Chondrocyte (in vitro differentiated cells): Measurements from ENCODE around the gene TMEM132A. TPM values are rescaled to one million over a fixed set of nuclear protein-coding genes. Genes with fewer than 3 reads are reported as not detected.

Source experiments
- DNase-seq: peaks from one replicate; pipeline ENCODE4 v3.0.0; 2021; ENCODE audit warnings: mixed read lengths, low spot score
- H3K27ac Mint-ChIP-seq: one replicate; pipeline ENCODE4 v1.8.0; 2021; ENCODE audit warnings: mild to moderate bottlenecking, moderate library complexity, mixed read lengths; ENCODE audit not compliant: unreplicated experiment
- H3K27me3 Mint-ChIP-seq: 2 replicates; pipeline ENCODE4 v1.8.0; 2021; ENCODE audit warnings: low read depth, mixed read lengths
- H3K36me3 Mint-ChIP-seq: 2 replicates; pipeline ENCODE4 v1.8.0; 2021; ENCODE audit warnings: low read depth, mixed read lengths
- H3K4me1 Mint-ChIP-seq: 2 replicates; pipeline ENCODE4 v1.8.0; 2021; ENCODE audit warnings: low read depth, mild to moderate bottlenecking, mixed read lengths
- H3K4me3 Mint-ChIP-seq: one replicate; pipeline ENCODE4 v1.8.0; 2021; ENCODE audit warnings: mild to moderate bottlenecking, moderate library complexity, mixed read lengths; ENCODE audit not compliant: unreplicated experiment
- H3K9me3 Mint-ChIP-seq: 2 replicates; pipeline ENCODE4 v1.8.0; 2021; ENCODE audit warnings: low read depth, mixed read lengths
- total RNA-seq: library from RNA; stranded (reverse); gene quantifications from 3 replicates; pipeline ENCODE4 v1.2.1, GENCODE V29; 2021
- TF ChIP-seq, protein P1 (sequence below): fragments of 200-600 bp; sonication (generic); IDR thresholded peaks from 2 replicates; pipeline ENCODE4 v1.5.0; 2021; ENCODE audit warnings: antibody characterized with exemption, mild to moderate bottlenecking, moderate library complexity

Gene TMEM132A
- total RNA-seq, 1 donor from 2014 or later = 69.8 TPM

DNA sequence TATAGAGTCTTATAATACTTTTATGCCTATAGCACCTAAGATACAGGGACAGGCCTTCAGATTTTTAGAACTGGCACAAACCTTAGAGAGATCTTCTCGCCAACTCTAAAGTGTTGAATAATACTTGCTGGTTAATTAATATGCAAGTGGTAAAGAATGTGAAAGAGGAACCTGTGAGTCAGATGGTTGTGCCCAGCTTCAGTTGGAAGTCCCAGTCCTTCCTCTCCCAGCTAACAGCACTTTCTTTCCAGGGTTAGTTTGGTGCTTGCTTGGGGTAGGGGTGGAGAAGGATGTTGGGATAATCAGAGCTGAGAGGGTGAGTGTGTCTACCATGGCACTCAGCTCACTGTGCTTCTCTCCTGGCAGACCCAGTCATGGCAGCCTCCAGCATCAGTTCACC lies 4.9 kb upstream of the TMEM132A start:
- H3K27ac Mint-ChIP-seq = no peak overlapping the region
- H3K36me3 Mint-ChIP-seq = peaks cover 12% of the 10 kb centered on the region
- no peak for DNase-seq
- no peak overlapping the region for H3K4me3 Mint-ChIP-seq
- no peaks in the 10 kb centered on the region for H3K9me3 Mint-ChIP-seq
- H3K4me1 Mint-ChIP-seq = peaks cover 32% of the 10 kb centered on the region
- TF ChIP-seq, protein P1, sequence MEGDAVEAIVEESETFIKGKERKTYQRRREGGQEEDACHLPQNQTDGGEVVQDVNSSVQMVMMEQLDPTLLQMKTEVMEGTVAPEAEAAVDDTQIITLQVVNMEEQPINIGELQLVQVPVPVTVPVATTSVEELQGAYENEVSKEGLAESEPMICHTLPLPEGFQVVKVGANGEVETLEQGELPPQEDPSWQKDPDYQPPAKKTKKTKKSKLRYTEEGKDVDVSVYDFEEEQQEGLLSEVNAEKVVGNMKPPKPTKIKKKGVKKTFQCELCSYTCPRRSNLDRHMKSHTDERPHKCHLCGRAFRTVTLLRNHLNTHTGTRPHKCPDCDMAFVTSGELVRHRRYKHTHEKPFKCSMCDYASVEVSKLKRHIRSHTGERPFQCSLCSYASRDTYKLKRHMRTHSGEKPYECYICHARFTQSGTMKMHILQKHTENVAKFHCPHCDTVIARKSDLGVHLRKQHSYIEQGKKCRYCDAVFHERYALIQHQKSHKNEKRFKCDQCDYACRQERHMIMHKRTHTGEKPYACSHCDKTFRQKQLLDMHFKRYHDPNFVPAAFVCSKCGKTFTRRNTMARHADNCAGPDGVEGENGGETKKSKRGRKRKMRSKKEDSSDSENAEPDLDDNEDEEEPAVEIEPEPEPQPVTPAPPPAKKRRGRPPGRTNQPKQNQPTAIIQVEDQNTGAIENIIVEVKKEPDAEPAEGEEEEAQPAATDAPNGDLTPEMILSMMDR = no peak
- H3K27me3 Mint-ChIP-seq = no peaks in the 10 kb centered on the region

DNA sequence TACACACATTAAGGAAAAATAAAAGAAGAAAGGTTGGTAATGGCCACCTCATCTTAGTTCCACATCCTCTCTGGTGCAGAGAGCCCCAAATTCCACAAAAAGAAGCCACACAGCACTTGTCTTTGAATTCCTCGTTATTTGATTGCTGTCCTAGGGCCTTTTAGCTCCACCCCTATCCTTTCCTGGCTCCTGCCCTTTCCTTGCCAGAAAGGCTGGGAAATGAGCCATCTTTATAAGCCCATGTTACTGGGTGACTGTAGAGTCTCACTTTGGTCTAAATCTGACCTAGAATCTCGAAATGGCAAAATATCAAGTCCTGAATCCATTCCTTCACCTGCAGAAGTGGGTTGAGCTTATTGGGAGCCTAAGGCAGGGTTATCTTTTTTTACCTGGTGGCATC lies 4.3 kb upstream of the TMEM132A start:
- peaks cover 30% of the 10 kb centered on the region for H3K4me1 Mint-ChIP-seq
- no peak overlapping the region for H3K4me3 Mint-ChIP-seq
- H3K27ac Mint-ChIP-seq = no peak overlapping the region
- no peaks in the 10 kb centered on the region for H3K9me3 Mint-ChIP-seq
- peaks cover 12% of the 10 kb centered on the region for H3K36me3 Mint-ChIP-seq
- DNase-seq = no peak
- no peaks in the 10 kb centered on the region for H3K27me3 Mint-ChIP-seq
- TF ChIP-seq, protein P1 = no peak

DNA sequence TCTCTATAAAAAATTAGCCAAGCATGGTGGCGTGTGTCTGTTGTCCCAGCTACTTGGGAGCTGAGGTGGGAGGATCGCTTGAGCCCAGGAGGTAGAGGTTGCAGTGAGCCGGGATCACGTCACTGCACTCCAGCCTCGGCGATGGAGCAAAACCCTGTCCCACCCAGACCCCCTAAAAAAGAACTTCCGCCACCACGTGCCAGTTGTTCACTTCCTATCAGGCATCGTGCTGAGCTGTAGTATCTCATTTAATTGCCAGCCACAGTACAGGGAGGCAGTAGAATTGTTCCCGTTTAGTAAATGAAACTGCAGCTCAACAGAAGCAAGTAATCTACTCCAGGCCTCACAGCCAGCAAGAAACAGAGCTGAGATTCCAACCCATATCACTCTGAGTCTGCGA lies 3.0 kb upstream of the TMEM132A start:
- H3K4me3 Mint-ChIP-seq = no peak overlapping the region
- H3K9me3 Mint-ChIP-seq = no peaks in the 10 kb centered on the region
- no peaks in the 10 kb centered on the region for H3K27me3 Mint-ChIP-seq
- peaks cover 12% of the 10 kb centered on the region for H3K36me3 Mint-ChIP-seq
- no peak for DNase-seq
- TF ChIP-seq, protein P1 = no peak
- no peak overlapping the region for H3K27ac Mint-ChIP-seq
- H3K4me1 Mint-ChIP-seq = peaks cover 27% of the 10 kb centered on the region

DNA sequence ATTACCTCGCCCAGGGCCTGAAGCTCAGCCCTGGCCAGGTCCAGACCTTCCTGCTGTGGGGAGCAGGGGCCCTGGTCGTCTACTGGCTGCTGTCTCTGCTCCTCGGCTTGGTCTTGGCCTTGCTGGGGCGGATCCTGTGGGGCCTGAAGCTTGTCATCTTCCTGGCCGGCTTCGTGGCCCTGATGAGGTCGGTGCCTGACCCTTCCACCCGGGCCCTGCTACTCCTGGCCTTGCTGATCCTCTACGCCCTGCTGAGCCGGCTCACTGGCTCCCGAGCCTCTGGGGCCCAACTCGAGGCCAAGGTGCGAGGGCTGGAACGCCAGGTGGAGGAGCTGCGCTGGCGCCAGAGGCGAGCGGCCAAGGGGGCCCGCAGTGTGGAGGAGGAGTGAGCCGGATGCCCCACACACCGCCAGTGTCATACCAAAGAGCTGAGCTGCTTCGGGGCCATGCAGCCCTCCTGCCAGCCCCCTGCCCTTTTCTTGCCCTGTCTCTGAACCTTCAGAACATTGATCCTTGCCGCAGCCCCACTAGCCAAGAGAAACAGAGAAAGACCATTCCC lies 2.4 kb upstream of the TMEM132A start:
- Mint-ChIP-seq H3K9me3 (no peaks in the 10 kb centered on the region), H3K36me3 (peaks cover 12% of the 10 kb centered on the region), H3K27me3 (no peaks in the 10 kb centered on the region), H3K4me3 (no peak overlapping the region), H3K27ac (no peak overlapping the region), H3K4me1 (peaks cover 27% of the 10 kb centered on the region)
- TF ChIP-seq, protein P1 = no peak
- DNase-seq = peak; percentile 81

DNA sequence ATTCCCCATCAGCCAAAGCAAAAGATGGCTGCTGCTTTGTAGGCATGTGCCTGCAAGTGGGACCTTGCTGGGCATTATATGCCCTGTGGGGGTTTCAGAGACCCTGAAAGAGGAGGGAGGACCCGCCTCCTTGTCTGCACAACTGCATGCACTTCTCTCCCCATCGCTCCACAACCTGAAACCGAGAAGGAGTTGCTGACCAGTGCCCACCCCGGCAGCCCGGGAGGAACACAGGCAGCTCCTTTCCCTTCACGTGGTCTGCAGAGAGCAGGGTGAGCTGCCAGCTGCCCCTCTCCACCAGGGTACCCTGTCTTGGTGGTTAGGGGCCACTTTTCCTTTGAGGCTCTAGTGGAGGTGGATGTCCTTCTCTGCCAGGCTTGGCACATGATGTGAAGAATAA lies 1.4 kb upstream of the TMEM132A start:
- TF ChIP-seq, protein P1 = no peak
- Mint-ChIP-seq H3K27me3 (no peaks in the 10 kb centered on the region), H3K4me3 (no peak overlapping the region), H3K27ac (no peak overlapping the region), H3K36me3 (peaks cover 12% of the 10 kb centered on the region), H3K4me1 (peaks cover 23% of the 10 kb centered on the region), H3K9me3 (no peaks in the 10 kb centered on the region)
- peak; percentile 68 for DNase-seq
